B cell (primary cell): Measurements from ENCODE around the gene CNTNAP2. TPM values are rescaled to one million over a fixed set of nuclear protein-coding genes. Genes with fewer than 3 reads are reported as not detected.

ENCODE experiments used
- ATAC-seq: fragments of 200-7000 bp; cut with Tn5 transposase; one replicate; pipeline ENCODE4 v1.10.0; 2021; ENCODE audit warnings: low read depth, mild to moderate bottlenecking, moderate number of reproducible peaks, moderate library complexity
- CTCF ChIA-PET: fragments of 350-600 bp; sonication (Branson Sonifier 250); formaldehyde crosslinking; loops from one replicate; lab custom pipeline; 2021; ENCODE audit warnings: antibody characterized with exemption, inconsistent platforms; lab: Charles Lee
- POLR2A ChIA-PET: fragments of 350-600 bp; sonication (Branson Sonifier 250); formaldehyde crosslinking; loops from one replicate; lab custom pipeline; 2021; ENCODE audit warnings: antibody characterized with exemption; lab: Charles Lee
- DNase-seq: peaks from one replicate; pipeline ENCODE4 v3.0.0; 2013
- H2AFZ ChIP-seq: 2 replicates; pipeline ENCODE4 v1.6.1; 2012; ENCODE audit warnings: mild to moderate bottlenecking, low read depth, low read length; ENCODE audit not compliant: insufficient read depth, poor library complexity, severe bottlenecking
- H3K27ac ChIP-seq, 2 donors: 1 replicate in 1 of 2; 2 replicates in 1 of 2; pipeline ENCODE4 v1.5.1; 2012 to 2013; ENCODE audit warnings: low read length in 2 of 2, mild to moderate bottlenecking in 2 of 2, moderate library complexity in 1 of 2
- H3K27me3 ChIP-seq, 4 experiments: fragments of 200-600 bp in 1 of 4; sonication (generic) in 1 of 4; replicated peaks in 1 of 4; 1 replicate in 2 of 4; 2 replicates in 2 of 4; pipeline versions ENCODE4 v1.6.1 to v1.7.0; 2013 to 2016; ENCODE audit warnings: low read length in 3 of 4, mild to moderate bottlenecking in 2 of 4, mixed read lengths in 1 of 4, moderate library complexity in 1 of 4; ENCODE audit not compliant: insufficient read depth in 4 of 4, control insufficient read depth in 3 of 4; ENCODE audit errors: control extremely low read depth in 1 of 4
- H3K36me3 ChIP-seq, 2 experiments: replicated peaks in 1 of 2; 1 replicate in 1 of 2; 2 replicates in 1 of 2; pipeline versions ENCODE4 v1.6.1 to v1.7.1; 2013; ENCODE audit warnings: low read length in 1 of 2; ENCODE audit not compliant: insufficient read depth in 2 of 2, control insufficient read depth in 1 of 2; ENCODE audit errors: control extremely low read depth in 1 of 2, extremely low read depth in 1 of 2
- H3K4me1 ChIP-seq, 2 donors: fragments of 200-600 bp in 1 of 2; sonication (generic) in 1 of 2; 1 replicate in 1 of 2; 2 replicates in 1 of 2; pipeline versions ENCODE4 v1.5.1 to v1.6.1; 2013 to 2017; ENCODE audit warnings: low read length in 2 of 2; ENCODE audit not compliant: control insufficient read depth in 2 of 2, insufficient read depth in 2 of 2
- H3K4me2 ChIP-seq: replicated peaks from 2 replicates; pipeline ENCODE3; 2012; ENCODE audit warnings: mild to moderate bottlenecking, low read depth, low read length; ENCODE audit not compliant: poor library complexity, severe bottlenecking
- H3K4me3 ChIP-seq, 5 experiments: fragments of 200-600 bp in 1 of 5; sonication (generic) in 1 of 5; 1 replicate in 3 of 5; 2 replicates in 2 of 5; pipeline versions ENCODE4 v1.5.1 to v1.7.0; 2011 to 2016; ENCODE audit warnings: low read length in 4 of 5, mild to moderate bottlenecking in 4 of 5, low read depth in 2 of 5, control low read depth in 1 of 5, moderate library complexity in 1 of 5; ENCODE audit not compliant: insufficient read depth in 1 of 5; ENCODE audit errors: control extremely low read depth in 1 of 5, extremely low read depth in 1 of 5
- H3K79me2 ChIP-seq: fragments of 200-600 bp; sonication (generic); one replicate; pipeline ENCODE4 v1.6.0; 2016; ENCODE audit warnings: low read length; ENCODE audit not compliant: control insufficient read depth, insufficient read depth
- H3K9ac ChIP-seq: fragments of 200-600 bp; sonication (generic); 2 replicates; pipeline ENCODE4 v1.6.1; 2017; ENCODE audit warnings: mild to moderate bottlenecking, low read length, moderate library complexity
- H3K9me3 ChIP-seq, 3 donors: one replicate each; pipeline versions ENCODE4 v1.6.1 to v1.7.1; 2013; ENCODE audit warnings: low read length in 2 of 3; ENCODE audit not compliant: control insufficient read depth in 2 of 3, insufficient read depth in 1 of 3; ENCODE audit errors: control extremely low read depth in 1 of 3
- H4K20me1 ChIP-seq: 2 replicates; pipeline ENCODE4 v1.6.0; 2012; ENCODE audit warnings: mild to moderate bottlenecking, low read length; ENCODE audit not compliant: insufficient read depth, control insufficient read depth, poor library complexity, severe bottlenecking
- H3K27ac Mint-ChIP-seq: one replicate; pipeline ENCODE4 v1.8.0; 2021; ENCODE audit warnings: mixed read lengths
- H3K27me3 Mint-ChIP-seq: one replicate; pipeline ENCODE4 v1.8.0; 2021; ENCODE audit warnings: mixed read lengths
- H3K4me1 Mint-ChIP-seq: one replicate; pipeline ENCODE4 v1.8.0; 2021; ENCODE audit warnings: mixed read lengths
- H3K4me3 Mint-ChIP-seq: one replicate; pipeline ENCODE4 v1.8.0; 2021; ENCODE audit warnings: mixed read lengths
- H3K9me3 Mint-ChIP-seq: one replicate; pipeline ENCODE4 v1.8.0; 2022; ENCODE audit warnings: mixed read lengths; ENCODE audit not compliant: insufficient read depth
- CTCF ChIP-seq: fragments of 200-600 bp; IDR thresholded peaks from one replicate; pipeline ENCODE4 v1.8.0; 2022; ENCODE audit warnings: antibody characterized with exemption, mild to moderate bottlenecking
- EZH2 ChIP-seq: IDR thresholded peaks from 2 replicates; pipeline ENCODE4 v1.6.1; 2012; ENCODE audit warnings: borderline replicate concordance, low read depth, mild to moderate bottlenecking, moderate library complexity, low read length; ENCODE audit not compliant: insufficient read depth, poor library complexity, severe bottlenecking
- WGBS: methylation state at CpG from one replicate; pipeline ENCODE4 v1.1.5; 2013; ENCODE audit warnings: missing lambda C conversion rate; ENCODE audit not compliant: insufficient coverage; 5-methylcytosine and 5-hydroxymethylcytosine counted together
- intact Hi-C: fragments of 100-400 bp; cut with micrococcal nuclease; formaldehyde crosslinking; loops from one replicate; pipeline ENCODE4 v1.10.0; 2022
- polyA plus RNA-seq: library from polyadenylated mRNA; depleted of rRNA; stranded (reverse); fragments of >200 nt; gene quantifications from 2 replicates; pipeline ENCODE4 v1.2.3, GENCODE V29; 2012
- total RNA-seq, 2 donors: library from RNA; stranded (reverse); fragments of 120-200 nt in 1 of 2; gene quantifications; 1 replicate in 1 of 2; 2 replicates in 1 of 2; pipeline versions ENCODE4 v1.2.3 to v1.2.4, GENCODE V29; 2013 to 2022

CNTNAP2 gene
- total and polyA plus RNA-seq, 2 donors (not counting 1 experiment from before 2014, with no cell fraction given): 7.4 to 16.6 TPM

GRCh38 chr7:147896121-147896520 is 1779.5 kb downstream of the CNTNAP2 start:
- TF ChIP-seq EZH2: no peak
- no peak for TF ChIP-seq CTCF
- H3K27me3 Mint-ChIP-seq: no peaks in the 10 kb centered on the region
- Histone ChIP-seq H3K4me1 (no peaks in the 10 kb centered on the region), H2AFZ (no peak overlapping the region), H3K4me3 (no peak overlapping the region), H3K9ac (no peak overlapping the region), H4K20me1 (no peaks in the 10 kb centered on the region), H3K27ac (no peak overlapping the region), H3K27me3 (no peaks in the 10 kb centered on the region), H3K4me2 (no peak overlapping the region), H3K9me3 (no peaks in the 10 kb centered on the region), H3K79me2 (no peaks in the 10 kb centered on the region), H3K36me3 (no peaks in the 10 kb centered on the region)
- ATAC-seq (no peak), DNase-seq (no peak)
- H3K4me1 Mint-ChIP-seq: no peaks in the 10 kb centered on the region
- 95% methylated on average over 6 of the region's 7 CpGs for WGBS
- intact Hi-C loops: no loop called here
- H3K27ac Mint-ChIP-seq: no peak overlapping the region
- POLR2A ChIA-PET: no interaction called here
- CTCF ChIA-PET: no interaction called here
- H3K9me3 Mint-ChIP-seq: no peaks in the 10 kb centered on the region
- H3K4me3 Mint-ChIP-seq: no peak overlapping the region

GRCh38 chr7:147903536-147904218 is 1787.1 kb downstream of the CNTNAP2 start:
- no peak overlapping the region for H2AFZ ChIP-seq
- no peaks in the 10 kb centered on the region for H3K4me1 ChIP-seq
- H3K79me2 ChIP-seq: no peaks in the 10 kb centered on the region
- no peak overlapping the region for H3K4me2 ChIP-seq
- no peaks in the 10 kb centered on the region for H3K36me3 ChIP-seq
- no peak overlapping the region for H3K4me3 Mint-ChIP-seq
- no peaks in the 10 kb centered on the region for H3K9me3 Mint-ChIP-seq
- TF ChIP-seq CTCF (no peak), EZH2 (no peak)
- H3K4me3 ChIP-seq: no peak overlapping the region
- 87% methylated on average over 6 of the region's 13 CpGs for WGBS
- DNase-seq (no peak), ATAC-seq (no peak)
- POLR2A ChIA-PET: no interaction called here
- CTCF ChIA-PET: no interaction called here
- no peaks in the 10 kb centered on the region for H4K20me1 ChIP-seq
- H3K27me3 ChIP-seq: no peaks in the 10 kb centered on the region
- H3K27ac Mint-ChIP-seq: no peak overlapping the region
- no peak overlapping the region for H3K9ac ChIP-seq
- H3K27me3 Mint-ChIP-seq: no peaks in the 10 kb centered on the region
- peaks cover 0 to 2% (median 0%) of the 10 kb centered on the region in 3 donors for H3K9me3 ChIP-seq
- no peak overlapping the region for H3K27ac ChIP-seq
- intact Hi-C loops: no loop called here
- H3K4me1 Mint-ChIP-seq: no peaks in the 10 kb centered on the region
